Duodenal mucosa (tissue), 2 donors: ENCODE data around the gene SLC22A12.
A peak's percentile ranks its signal among the peaks of the same experiment; 100 is the strongest.

Experiments used
- H3K27ac ChIP-seq: one replicate; pipeline ENCODE4 v1.7.0; 2013; ENCODE audit warnings: low read depth, low read length
- H3K27me3 ChIP-seq, 2 donors: one replicate each; pipeline ENCODE4 v1.7.0; 2013; ENCODE audit warnings: low read length in 2 of 2, control low read depth in 1 of 2; ENCODE audit not compliant: insufficient read depth in 2 of 2, control insufficient read depth in 1 of 2
- H3K36me3 ChIP-seq, 2 donors: one replicate each; pipeline ENCODE4 v1.7.0; 2013; ENCODE audit warnings: low read length in 2 of 2, control low read depth in 1 of 2; ENCODE audit not compliant: insufficient read depth in 2 of 2, control insufficient read depth in 1 of 2
- H3K4me1 ChIP-seq, 2 donors: one replicate each; pipeline ENCODE4 v1.7.0; 2013; ENCODE audit warnings: low read length in 2 of 2, control low read depth in 1 of 2; ENCODE audit not compliant: insufficient read depth in 2 of 2, control insufficient read depth in 1 of 2
- H3K4me3 ChIP-seq, 2 donors: one replicate each; pipeline ENCODE4 v1.7.0; 2013; ENCODE audit warnings: low read length in 2 of 2, low read depth in 1 of 2
- H3K9ac ChIP-seq, 2 donors: one replicate each; pipeline ENCODE4 v1.7.0; 2013; ENCODE audit warnings: low read length in 2 of 2, low read depth in 1 of 2
- H3K9me3 ChIP-seq, 2 donors: one replicate each; pipeline ENCODE4 v1.7.0; 2013; ENCODE audit warnings: low read length in 2 of 2, control low read depth in 1 of 2; ENCODE audit not compliant: control insufficient read depth in 1 of 2

SLC22A12 gene

GRCh38 chr11:64611176-64611575, 20.2 kb downstream of the SLC22A12 start:
- Histone ChIP-seq H3K9me3 (no peaks in the 10 kb centered on the region), H3K36me3 (no peaks in the 10 kb centered on the region), H3K9ac (no peak overlapping the region), H3K4me3 (no peak overlapping the region), H3K27ac (no peak overlapping the region), H3K27me3 (peaks cover 4 to 8% of the 10 kb centered on the region in 2 donors), H3K4me1 (no peaks in the 10 kb centered on the region)

GRCh38 chr11:64611869-64612646, 21.0 kb downstream of the SLC22A12 start:
- H3K27me3 ChIP-seq, result peaks cover 4 to 8% of the 10 kb centered on the region in 2 donors
- H3K4me1 ChIP-seq, result no peaks in the 10 kb centered on the region
- H3K9me3 ChIP-seq, result no peaks in the 10 kb centered on the region
- no peak overlapping the region for H3K4me3 ChIP-seq
- no peak overlapping the region for H3K27ac ChIP-seq
- no peaks in the 10 kb centered on the region for H3K36me3 ChIP-seq
- no peak overlapping the region for H3K9ac ChIP-seq

- Histone ChIP-seq H3K4me3 (no peak overlapping the region), H3K4me1 (no peaks in the 10 kb centered on the region), H3K36me3 (no peaks in the 10 kb centered on the region), H3K27ac (no peak overlapping the region), H3K9ac (no peak overlapping the region), H3K27me3 (peaks cover 1 to 6% of the 10 kb centered on the region in 2 donors), H3K9me3 (no peaks in the 10 kb centered on the region)
Observed at GRCh38 chr11:64613648-64614047, 22.6 kb downstream of the SLC22A12 start.

GRCh38 chr11:64614917-64615316, 23.9 kb downstream of the SLC22A12 start:
- H3K9me3 ChIP-seq, result no peaks in the 10 kb centered on the region

GRCh38 chr11:64616817-64617216, 25.8 kb downstream of the SLC22A12 start:
- Histone ChIP-seq H3K27ac (no peak overlapping the region), H3K9ac (no peak overlapping the region), H3K9me3 (no peaks in the 10 kb centered on the region), H3K27me3 (no peaks in the 10 kb centered on the region), H3K36me3 (no peaks in the 10 kb centered on the region), H3K4me1 (peaks cover 11 to 15% of the 10 kb centered on the region in 2 donors), H3K4me3 (no peak overlapping the region)

More at GRCh38 chr11:64614917-64615316, 23.9 kb downstream of the SLC22A12 start:
- Histone ChIP-seq H3K4me1 (peaks cover 0 to 2% of the 10 kb centered on the region in 2 donors), H3K27me3 (peaks cover 0 to 2% of the 10 kb centered on the region in 2 donors), H3K36me3 (no peaks in the 10 kb centered on the region), H3K4me3 (no peak overlapping the region), H3K9ac (no peak overlapping the region), H3K27ac (no peak overlapping the region)

DNA sequence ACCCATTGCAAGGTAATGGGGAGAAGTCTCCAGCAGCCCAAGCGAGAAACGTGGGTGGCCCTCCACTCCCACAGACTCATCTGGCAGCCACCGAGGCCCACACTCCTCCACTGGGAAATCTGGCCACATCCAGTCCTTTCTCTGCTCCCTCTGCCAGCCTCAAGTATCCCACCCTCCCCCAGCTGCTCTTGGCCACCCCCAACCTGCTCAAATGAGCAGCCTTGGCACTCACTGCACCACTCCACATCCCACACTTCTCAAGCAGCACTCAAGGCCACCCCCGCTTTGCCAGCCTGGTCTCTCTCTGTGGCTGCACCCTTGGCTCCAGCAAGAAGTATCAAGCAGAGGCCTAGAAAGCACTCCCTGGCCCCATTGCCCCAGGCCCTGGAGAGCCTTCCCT, 28.2 kb downstream of the SLC22A12 start:
- Histone ChIP-seq H3K27ac (no peak overlapping the region), H3K27me3 (no peaks in the 10 kb centered on the region), H3K4me1 (peaks cover 11 to 15% of the 10 kb centered on the region in 2 donors), H3K36me3 (no peaks in the 10 kb centered on the region), H3K4me3 (no peak overlapping the region), H3K9ac (no peak overlapping the region), H3K9me3 (no peaks in the 10 kb centered on the region)

DNA sequence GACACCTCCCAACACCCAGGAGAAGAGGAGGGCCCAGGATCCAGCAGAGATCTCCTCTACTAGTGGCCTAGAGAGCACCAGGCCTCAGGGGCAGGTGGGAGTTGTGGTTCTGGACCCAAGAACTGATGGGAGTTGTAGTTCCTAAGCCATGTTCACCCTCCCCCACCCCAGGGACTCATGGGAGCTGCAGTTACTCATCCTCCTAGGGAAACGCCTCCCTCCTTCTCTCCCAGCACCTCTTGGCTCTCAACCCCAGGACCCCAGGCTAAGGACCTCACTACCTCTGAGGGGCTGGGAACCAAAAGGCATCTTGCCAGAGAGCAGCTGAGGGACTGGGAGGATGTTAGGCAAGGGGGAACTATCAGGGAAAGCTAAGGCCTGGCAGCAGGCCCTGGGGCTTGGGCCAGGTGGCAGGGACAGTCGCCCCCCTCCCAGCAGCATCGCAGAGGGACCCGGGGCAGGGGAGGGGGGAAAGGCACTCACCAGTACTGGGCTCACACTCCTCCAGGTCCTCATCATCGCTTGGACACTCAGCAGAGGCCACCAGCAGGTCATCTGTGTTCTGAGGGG, 28.9 kb downstream of the SLC22A12 start:
- Histone ChIP-seq H3K9ac (no peak overlapping the region), H3K27ac (no peak overlapping the region), H3K4me1 (peaks cover 11 to 15% of the 10 kb centered on the region in 2 donors), H3K9me3 (no peaks in the 10 kb centered on the region), H3K4me3 (peak overlapping the region in 1 of 2 donors; percentile 23), H3K36me3 (no peaks in the 10 kb centered on the region), H3K27me3 (no peaks in the 10 kb centered on the region)

DNA sequence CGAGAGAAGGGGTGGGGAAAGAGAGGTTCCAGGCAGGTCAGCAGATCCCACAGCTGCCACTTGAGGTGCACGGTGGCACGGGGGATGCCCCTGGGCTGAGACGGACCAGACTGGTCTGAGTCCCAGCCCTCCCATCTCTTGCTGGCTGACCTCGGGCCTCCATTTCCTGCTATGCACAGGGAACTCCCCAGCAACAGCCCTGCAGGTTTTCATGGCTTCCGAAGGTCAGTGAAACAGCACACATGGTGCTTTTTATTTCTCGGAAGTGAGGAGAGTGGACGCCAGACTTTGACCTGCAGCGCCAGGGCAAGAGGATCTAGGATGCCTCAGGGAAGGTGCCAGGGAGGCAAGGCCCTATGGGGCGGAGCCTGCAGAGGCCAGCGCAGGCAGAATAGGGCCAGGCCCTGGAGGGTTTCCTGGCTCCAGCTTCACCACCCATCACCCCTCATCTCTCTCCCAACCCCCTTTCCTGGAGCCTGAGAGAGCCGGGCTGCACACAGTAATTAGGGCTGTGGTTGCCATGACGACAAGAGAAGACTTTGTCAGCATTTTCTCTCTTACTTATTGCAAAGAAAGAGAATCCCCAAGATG, 29.5 kb downstream of the SLC22A12 start:
- Histone ChIP-seq H3K4me3 (peak overlapping the region in 1 of 2 donors; percentile 23), H3K27me3 (no peaks in the 10 kb centered on the region), H3K36me3 (no peaks in the 10 kb centered on the region), H3K9me3 (no peaks in the 10 kb centered on the region), H3K4me1 (peaks cover 11 to 15% of the 10 kb centered on the region in 2 donors), H3K9ac (no peak overlapping the region), H3K27ac (no peak overlapping the region)

GRCh38 chr11:64621283-64622019, 30.4 kb downstream of the SLC22A12 start:
- no peaks in the 10 kb centered on the region for H3K36me3 ChIP-seq
- H3K9me3 ChIP-seq, result no peaks in the 10 kb centered on the region
- H3K27ac ChIP-seq, result no peak overlapping the region
- H3K4me1 ChIP-seq, result peaks cover 11 to 15% of the 10 kb centered on the region in 2 donors
- H3K27me3 ChIP-seq, result no peaks in the 10 kb centered on the region
- no peak overlapping the region for H3K4me3 ChIP-seq
- H3K9ac ChIP-seq, result no peak overlapping the region

- no peak overlapping the region for H3K4me3 ChIP-seq
- peaks cover 11 to 15% of the 10 kb centered on the region in 2 donors for H3K4me1 ChIP-seq
- no peak overlapping the region for H3K9ac ChIP-seq
- H3K9me3 ChIP-seq, result no peaks in the 10 kb centered on the region
- H3K27me3 ChIP-seq, result no peaks in the 10 kb centered on the region
- H3K36me3 ChIP-seq, result no peaks in the 10 kb centered on the region
- no peak overlapping the region for H3K27ac ChIP-seq
Observed at GRCh38 chr11:64622681-64623080, 31.7 kb downstream of the SLC22A12 start.
